M059J (cell line): ENCODE data around the gene SLAIN2. TPM values are rescaled to one million over a fixed set of nuclear protein-coding genes. Genes with fewer than 3 reads are reported as not detected.

ENCODE experiments used
- DNase-seq: peaks from one replicate; pipeline ENCODE4 v3.0.0-alpha.2; 2012; ENCODE audit warnings: low read depth
- total RNA-seq: library from RNA; depleted of rRNA; stranded (reverse); fragments of >200 nt; shearing (Covaris generic); gene quantifications from 2 replicates; pipeline ENCODE4 v1.2.3, GENCODE V29; 2014

SLAIN2 gene
- total RNA-seq, 1 experiment from 2014 or later: 82.8 TPM

DNA sequence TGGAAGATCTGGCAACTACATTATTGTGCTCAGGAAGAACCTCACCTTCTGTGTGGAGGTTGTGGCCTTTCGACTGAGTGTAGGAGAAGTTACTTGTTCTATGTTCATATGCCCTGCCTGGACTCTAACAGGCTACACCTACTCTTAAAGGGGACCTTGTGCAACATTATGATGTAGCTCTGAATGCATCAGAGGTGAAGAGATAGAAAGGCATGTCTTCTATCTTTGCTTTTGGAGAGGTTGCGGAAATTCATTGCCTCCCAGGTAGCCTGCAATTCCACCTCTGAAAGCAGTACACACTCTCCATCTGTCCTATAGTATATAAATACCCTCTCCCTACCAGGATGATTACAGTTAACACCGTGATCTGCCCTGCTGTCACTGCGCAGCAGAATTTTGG, 7.1 kb upstream of the SLAIN2 start:
- no peak for DNase-seq

DNA sequence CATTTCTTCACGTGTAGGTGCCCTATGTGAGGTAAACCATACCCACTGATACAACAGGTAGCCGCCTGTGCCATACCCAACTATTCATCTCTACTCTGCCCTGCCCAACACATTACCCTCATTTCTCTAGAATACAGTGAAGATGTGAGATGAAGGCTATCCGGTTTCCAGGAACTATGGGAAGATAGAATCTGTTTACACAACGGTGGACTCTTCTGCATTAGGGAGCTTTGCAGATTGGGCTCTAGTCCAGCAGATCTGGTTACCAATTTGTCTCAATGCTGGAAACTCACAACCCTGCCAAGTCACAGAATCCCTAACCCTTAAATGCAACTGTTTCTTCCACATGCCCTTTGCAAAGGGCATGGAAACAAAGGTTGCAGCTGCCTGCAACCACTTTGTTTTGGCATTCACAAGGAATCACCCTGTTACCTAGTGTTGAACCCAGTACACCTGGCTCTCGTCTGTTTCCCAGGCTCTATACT, 6.4 kb upstream of the SLAIN2 start:
- DNase-seq: peak; percentile 51

DNA sequence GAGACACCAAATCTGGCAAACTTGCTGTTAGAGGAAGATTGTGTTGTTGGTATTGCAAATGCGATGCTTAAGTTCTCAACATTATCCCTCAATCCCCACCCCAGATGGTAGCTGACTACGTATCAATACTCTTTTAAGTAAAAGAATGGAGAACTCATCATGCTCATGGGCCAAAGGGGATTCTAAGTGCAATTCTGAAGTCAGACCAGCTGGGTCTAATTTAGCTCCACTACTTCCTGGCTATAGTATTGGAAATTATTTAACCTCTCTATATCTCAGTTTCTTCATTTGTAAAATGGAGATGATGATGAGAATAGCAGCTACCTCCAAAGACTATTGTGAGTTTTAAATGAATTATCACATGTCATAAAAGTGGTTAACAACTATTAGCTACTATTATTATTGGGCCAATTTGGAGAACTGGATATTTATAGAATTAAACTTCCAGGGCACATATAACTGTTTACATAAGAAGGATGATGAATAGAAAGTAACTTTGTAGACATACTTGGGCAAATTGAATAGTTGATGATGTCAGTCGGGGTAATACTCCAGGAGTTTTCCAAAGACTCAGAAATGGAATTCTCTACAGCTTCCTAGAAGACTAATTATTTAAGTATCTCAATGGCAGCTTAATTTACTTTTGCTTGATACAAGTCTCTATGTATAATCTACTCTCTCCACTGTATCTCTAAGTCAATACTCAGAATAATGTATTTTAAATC, 5.0 kb upstream of the SLAIN2 start:
- DNase-seq: no peak

- DNase-seq: peak; percentile 50
Measured at GRCh38 chr4:48337731-48338130, 3.6 kb upstream of the SLAIN2 start.

GRCh38 chr4:48339642-48340041, 1.7 kb upstream of the SLAIN2 start:
- no peak for DNase-seq

DNA sequence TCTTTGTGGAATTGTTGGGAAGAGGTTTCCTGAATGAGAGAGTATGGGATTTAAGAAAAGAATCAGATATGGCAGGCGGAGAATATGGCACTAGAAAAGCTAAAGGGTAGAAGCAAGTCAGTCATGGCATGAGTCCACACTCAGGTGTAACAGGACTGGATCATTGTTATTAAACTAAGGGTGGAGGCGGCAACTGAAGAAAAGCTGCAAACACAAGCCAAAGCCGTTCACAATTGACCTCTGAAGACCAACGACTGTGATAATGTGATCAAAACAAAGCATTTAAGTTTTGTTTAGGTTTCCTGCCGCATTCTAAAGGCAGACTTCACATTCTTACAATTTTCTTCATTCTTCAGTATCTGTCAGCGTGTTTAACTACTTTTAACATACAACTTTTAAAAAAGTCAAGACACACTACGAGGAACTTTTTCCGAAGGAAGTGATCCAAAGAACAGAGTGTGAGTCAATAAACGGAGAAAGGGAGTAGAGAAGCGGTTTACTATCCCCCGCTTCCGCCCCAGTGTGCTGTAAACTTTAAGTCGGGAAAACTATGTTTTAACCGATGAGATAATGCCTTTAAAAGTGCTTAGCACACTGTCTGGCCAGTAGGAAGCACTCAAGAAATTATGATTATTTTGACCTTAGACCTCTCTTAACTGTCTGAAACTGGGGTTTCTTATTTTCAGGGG, 909 bp upstream of the SLAIN2 start:
- DNase-seq: peak; percentile 75

GRCh38 chr4:48341776-48342605, 662 bp downstream of the SLAIN2 start:
- peak; percentile 50 for DNase-seq

DNA sequence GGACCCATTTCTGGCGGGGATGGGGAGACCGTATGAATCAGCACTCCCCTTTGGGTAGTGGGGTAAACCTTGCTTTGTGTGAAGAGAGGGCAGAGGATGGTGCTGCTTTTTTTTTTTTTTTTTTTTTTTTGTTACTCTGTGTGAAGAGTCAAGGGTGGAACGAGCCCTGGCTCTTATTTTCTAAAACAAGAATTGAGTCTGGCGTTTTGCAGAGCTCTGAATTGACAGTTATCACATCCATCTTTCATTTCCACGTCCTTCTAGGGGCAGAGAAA, 1.2 kb downstream of the SLAIN2 start:
- DNase-seq: peak; percentile 39

DNA sequence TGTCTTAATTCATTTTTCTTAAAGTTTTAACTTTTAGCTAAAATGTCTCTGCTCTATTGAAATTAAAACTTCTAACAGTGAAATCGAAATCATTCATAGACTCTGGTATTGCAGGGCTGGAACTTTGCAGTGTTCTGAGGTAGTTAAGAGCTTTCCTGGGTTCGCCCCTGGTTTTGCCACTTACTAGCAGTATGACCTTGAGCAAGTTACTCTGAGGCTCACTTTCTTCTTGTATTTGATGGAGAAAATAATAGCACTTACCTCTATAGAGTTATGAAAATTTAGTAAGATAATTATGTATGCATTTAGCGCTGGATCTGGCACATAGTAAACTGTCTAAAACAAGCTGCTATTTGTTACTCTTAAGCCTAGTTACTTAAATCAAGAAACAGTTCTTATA, 1.7 kb downstream of the SLAIN2 start:
- peak; percentile 27 for DNase-seq

- DNase-seq: peak; percentile 40
Measured at GRCh38 chr4:48343551-48343950, 2.2 kb downstream of the SLAIN2 start.

DNA sequence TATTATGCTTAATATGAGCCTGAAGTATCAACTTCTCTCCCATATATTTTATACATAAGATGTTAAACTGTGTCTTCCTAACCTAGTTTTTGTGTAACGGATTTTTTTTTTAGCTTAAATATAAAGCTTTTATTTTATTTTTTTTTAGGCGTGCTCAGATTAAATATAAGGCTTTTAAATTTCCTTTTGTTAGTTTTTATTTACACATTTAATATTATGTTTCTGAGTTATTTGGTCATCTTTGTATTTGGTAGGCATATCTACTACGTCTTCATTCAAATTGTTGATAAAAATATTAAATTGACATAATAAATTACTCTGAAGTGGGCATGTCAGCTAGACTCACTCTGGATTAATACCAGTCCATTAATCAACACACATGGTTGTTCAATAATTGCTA, 4.2 kb downstream of the SLAIN2 start:
- DNase-seq: no peak

DNA sequence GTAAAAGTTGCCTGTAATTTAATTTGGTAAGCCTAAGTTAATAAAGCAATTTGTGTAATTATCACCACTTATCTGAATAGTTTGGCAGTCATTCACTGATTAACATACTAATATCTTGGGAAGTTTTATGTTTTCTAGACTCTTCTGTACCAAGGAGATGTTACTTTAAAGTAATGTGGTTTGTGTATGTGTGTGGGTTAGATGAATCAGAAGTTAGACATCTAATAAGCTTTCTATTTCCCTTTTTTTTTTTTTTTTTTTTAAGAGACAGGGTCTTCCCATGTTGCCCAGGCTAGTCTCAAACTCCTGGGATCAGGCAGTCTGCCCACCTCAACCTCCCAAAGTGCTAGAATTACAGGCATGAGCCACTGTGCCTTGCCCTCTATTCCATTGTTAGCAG, 5.3 kb downstream of the SLAIN2 start:
- DNase-seq: peak; percentile 41

DNA sequence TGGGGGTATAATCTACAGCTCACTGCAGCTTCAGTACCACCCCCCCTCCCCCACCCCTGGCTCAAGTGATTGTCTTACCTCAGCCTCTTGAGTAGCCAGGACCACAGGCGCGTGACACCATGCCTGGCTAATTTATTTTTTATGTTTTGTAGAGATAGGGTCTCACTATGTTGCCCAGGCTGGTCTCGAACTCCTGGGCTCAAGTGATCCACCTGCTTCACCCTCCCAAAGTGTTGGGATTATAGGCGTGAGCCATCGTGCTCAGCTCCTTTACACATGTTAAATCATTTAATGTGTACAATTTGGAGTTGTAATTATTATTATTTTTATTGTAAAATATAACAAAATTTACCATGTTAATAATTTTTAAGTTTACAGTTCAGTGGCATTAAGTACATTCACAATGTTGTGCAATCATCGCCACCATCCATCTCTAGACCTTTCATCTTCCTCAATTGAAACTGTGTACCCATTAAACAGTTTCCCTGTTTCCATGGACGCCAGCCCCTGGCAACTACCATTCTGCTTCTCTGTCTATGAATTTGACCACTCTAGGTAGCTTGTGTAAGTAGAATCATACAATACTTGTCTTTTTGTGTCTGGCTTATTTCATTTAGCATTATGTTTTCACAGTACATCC, 6.1 kb downstream of the SLAIN2 start:
- DNase-seq: no peak

- DNase-seq: no peak
Measured at GRCh38 chr4:48350871-48351270, 9.5 kb downstream of the SLAIN2 start.

- no peak for DNase-seq
Measured at GRCh38 chr4:48352793-48353192, 11.5 kb downstream of the SLAIN2 start.

DNA sequence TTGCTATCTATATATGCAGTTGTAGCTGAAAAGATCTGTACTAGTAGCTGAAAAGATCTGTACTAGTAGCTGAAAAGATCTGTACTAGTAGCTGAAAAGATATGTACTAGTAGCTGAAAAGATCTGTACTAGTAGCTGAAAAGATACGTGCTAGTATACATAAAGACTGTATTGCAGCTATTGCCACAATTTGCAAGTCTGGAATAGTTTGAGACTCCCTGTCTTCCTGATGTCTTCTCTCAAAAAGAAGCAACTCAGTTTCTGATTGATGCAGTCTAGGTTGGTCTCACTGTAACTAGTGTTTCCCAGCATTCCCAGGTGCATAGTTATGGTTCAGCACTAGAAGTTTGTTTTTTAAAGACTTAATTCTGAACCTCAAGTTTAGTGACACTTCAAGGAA, 15.0 kb downstream of the SLAIN2 start:
- no peak for DNase-seq

DNA sequence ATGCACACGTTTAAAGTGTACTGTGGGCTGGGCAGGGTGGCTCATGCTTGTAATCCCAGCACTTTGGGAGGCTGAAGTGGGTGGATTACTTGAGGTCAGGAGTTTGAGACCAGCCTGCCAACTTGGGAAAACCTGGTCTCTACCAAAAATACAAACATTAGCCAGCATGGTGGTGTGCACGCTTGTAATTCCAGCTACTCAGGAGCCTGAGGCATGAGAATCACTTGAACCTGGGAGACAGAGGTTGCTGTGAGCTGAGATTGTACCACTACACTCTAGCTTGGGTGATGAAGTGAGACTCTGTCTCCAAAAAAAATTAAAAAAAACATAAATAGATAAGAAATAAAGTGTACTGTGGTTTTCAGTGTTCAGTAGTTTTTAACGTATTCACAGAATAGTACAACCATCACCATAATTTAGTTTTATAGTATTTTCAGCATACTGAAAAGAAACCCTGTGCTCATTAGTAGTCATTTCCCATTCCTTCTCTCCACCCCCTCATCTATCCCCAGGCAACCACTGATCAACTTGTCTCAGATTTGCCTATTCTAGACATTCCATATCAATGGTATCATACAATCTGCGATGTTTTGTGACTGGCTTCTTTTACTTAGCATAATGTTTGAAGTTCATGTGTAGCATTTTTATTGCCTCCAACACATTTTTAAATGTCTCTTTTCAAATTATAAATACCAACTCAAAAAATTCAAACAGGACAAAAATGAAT, 19.1 kb downstream of the SLAIN2 start:
- DNase-seq: peak; percentile 87

- DNase-seq: peak; percentile 13
Measured at GRCh38 chr4:48361012-48361400, 19.7 kb downstream of the SLAIN2 start.

DNA sequence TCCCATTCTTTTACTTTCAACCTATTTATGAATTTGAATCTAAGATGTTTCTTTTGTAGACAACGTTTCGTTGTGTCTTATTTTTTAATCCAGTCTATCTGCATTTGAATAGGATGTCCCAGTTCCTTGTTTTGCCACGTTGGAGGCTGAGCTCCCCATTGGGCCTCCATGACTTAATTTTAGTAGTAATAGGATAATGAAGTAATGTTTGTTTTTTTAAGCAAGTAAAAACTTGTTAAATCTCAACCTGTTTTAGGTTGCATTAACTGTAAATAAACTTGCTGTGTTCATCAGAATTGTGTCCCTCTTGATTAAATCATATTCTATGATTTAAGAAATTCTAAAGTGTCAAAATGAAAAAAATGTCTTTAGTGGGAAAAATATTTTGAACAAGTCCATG, 25.3 kb downstream of the SLAIN2 start:
- DNase-seq: no peak

- DNase-seq: no peak
Measured at GRCh38 chr4:48367016-48367415, 25.7 kb downstream of the SLAIN2 start.

GRCh38 chr4:48368389-48368788, 27.1 kb downstream of the SLAIN2 start:
- DNase-seq: no peak

DNA sequence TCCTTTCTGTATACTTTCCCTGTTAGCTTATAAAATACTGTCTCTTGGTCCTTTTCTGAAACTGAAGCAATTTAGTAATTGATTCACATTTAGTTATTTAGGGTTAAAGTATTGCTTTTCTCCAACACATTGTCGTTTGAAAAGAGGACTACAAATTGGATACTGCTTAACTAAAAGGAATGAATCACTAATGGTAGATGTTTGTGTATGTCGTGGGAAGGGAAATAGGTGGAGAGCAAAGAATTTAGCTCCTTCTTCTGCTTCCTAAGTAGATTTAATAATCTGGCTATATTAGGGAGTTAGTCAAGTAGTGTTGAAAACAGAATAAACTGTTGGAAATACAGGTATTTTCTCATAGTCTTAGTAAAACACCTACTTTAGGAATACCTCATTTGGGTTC, 27.9 kb downstream of the SLAIN2 start:
- DNase-seq: peak; percentile 19
